Stimulated activated CD8-positive, alpha-beta memory T cell treated with anti-CD3 and anti-CD28 coated beads, Interleukin-7, amount 100 ng/mL, for 1 hour (primary cell): ENCODE results near the gene MS4A3.
"Not testable (repeated sequence)": the region's sequence is repeated elsewhere in the genome, so short reads cannot be mapped to it uniquely, and the experiment has no call there.

Source experiments
- DNase-seq, 2 donors: peaks; one replicate each; pipeline ENCODE4 v3.0.0-alpha.2; 2020; ENCODE audit warnings: low read depth in 2 of 2

Gene MS4A3

GRCh38 chr11:60095477-60096120 is 39.1 kb downstream of the MS4A3 start:
- DNase-seq, result no peak

- DNase-seq, result no peak
These were observed 40.7 kb downstream of the MS4A3 start for GRCh38 chr11:60097189-60097588.

- DNase-seq, result no peak
These were observed 42.0 kb downstream of the MS4A3 start for GRCh38 chr11:60098508-60098907.

GRCh38 chr11:60100516-60100915 is 44.1 kb downstream of the MS4A3 start:
- no peak for DNase-seq

- DNase-seq, result not testable (repeated sequence)
These were observed 44.9 kb downstream of the MS4A3 start for GRCh38 chr11:60101368-60101767.

- DNase-seq, result not testable (repeated sequence)
These were observed 48.1 kb downstream of the MS4A3 start for GRCh38 chr11:60104471-60105115.

GRCh38 chr11:60108631-60109030 is 52.2 kb downstream of the MS4A3 start:
- not testable (repeated sequence) for DNase-seq

GRCh38 chr11:60111793-60112192 is 55.3 kb downstream of the MS4A3 start:
- DNase-seq, result no peak

GRCh38 chr11:60116996-60117790 is 60.7 kb downstream of the MS4A3 start:
- no peak for DNase-seq

GRCh38 chr11:60118338-60118737 is 61.9 kb downstream of the MS4A3 start:
- DNase-seq, result no peak

GRCh38 chr11:60119710-60120109 is 63.2 kb downstream of the MS4A3 start:
- DNase-seq, result no peak
